Measurements from ENCODE around the gene RNF130.

RNF130 gene

DNA sequence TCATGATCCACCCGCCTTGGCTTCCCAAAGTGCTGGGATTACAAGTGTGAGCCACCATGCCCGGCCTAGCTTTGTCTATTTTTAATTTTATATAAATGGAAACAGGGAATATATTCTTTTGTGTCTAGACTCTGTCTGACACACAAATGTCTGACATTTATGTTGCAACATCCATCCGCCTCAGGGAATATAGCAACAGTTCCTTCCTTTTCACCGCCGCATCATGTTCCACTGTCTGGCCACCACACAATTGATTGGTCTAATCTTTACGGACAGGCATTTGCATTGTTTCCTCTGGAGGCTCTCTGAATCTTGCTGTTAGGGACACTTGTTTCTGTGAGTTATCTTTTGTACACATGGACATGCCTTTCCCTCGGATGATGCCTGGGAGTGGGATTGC lies 143.7 kb downstream of the RNF130 start:
- no peaks in the 10 kb centered on the region for H3K27me3 ChIP-seq (ENCODE audit: control insufficient read depth, insufficient read depth, low read length)
- no peaks in the 10 kb centered on the region for H3K4me1 ChIP-seq
- H3K79me2 ChIP-seq = no peaks in the 10 kb centered on the region
- H3K9ac ChIP-seq = no peak overlapping the region
- H3K36me3 ChIP-seq (ENCODE audit: control insufficient read depth, insufficient read depth, low read length) = no peaks in the 10 kb centered on the region
- no peak overlapping the region for H2AFZ ChIP-seq
- no peak overlapping the region for H3K27ac ChIP-seq
- H3K4me3 ChIP-seq (ENCODE audit: low read depth, low read length) = no peak overlapping the region
- H3K4me2 ChIP-seq (ENCODE audit: low read length) = no peak overlapping the region
- H3K9me3 ChIP-seq (ENCODE audit: control insufficient read depth, low read length) = no peaks in the 10 kb centered on the region
- TF ChIP-seq, protein P1, sequence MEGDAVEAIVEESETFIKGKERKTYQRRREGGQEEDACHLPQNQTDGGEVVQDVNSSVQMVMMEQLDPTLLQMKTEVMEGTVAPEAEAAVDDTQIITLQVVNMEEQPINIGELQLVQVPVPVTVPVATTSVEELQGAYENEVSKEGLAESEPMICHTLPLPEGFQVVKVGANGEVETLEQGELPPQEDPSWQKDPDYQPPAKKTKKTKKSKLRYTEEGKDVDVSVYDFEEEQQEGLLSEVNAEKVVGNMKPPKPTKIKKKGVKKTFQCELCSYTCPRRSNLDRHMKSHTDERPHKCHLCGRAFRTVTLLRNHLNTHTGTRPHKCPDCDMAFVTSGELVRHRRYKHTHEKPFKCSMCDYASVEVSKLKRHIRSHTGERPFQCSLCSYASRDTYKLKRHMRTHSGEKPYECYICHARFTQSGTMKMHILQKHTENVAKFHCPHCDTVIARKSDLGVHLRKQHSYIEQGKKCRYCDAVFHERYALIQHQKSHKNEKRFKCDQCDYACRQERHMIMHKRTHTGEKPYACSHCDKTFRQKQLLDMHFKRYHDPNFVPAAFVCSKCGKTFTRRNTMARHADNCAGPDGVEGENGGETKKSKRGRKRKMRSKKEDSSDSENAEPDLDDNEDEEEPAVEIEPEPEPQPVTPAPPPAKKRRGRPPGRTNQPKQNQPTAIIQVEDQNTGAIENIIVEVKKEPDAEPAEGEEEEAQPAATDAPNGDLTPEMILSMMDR (IDR thresholded peaks at IDR 0.05) = no peak

DNA sequence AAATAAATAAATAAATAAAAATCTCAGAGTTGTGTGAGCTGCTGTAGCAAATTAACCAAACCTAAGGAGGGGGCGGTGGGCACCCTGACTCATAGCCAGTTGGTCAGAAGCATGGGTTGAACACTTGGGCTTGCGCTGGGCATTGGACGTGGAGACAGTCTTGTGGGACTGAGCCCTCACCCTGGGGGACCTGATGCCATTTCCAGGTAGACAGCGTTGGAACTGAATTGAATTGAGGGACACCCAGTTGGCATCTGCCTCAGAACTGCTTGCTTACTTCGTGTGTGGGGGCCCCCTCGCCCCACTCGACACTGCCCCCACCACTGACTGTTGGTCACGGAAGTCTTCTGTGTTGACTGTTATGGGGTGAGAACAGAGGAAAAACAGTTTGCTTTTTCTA lies 144.9 kb downstream of the RNF130 start:
- Histone ChIP-seq H3K27ac (no peak overlapping the region), H3K27me3 (ENCODE audit: control insufficient read depth, insufficient read depth, low read length) (no peaks in the 10 kb centered on the region), H3K9me3 (ENCODE audit: control insufficient read depth, low read length) (no peaks in the 10 kb centered on the region), H3K4me1 (no peaks in the 10 kb centered on the region), H3K36me3 (ENCODE audit: control insufficient read depth, insufficient read depth, low read length) (no peaks in the 10 kb centered on the region), H3K4me2 (ENCODE audit: low read length) (no peak overlapping the region), H3K79me2 (no peaks in the 10 kb centered on the region), H3K9ac (no peak overlapping the region), H2AFZ (no peak overlapping the region), H3K4me3 (ENCODE audit: low read depth, low read length) (no peak overlapping the region)
- TF ChIP-seq, protein P1 (IDR thresholded peaks at IDR 0.05) = no peak

DNA sequence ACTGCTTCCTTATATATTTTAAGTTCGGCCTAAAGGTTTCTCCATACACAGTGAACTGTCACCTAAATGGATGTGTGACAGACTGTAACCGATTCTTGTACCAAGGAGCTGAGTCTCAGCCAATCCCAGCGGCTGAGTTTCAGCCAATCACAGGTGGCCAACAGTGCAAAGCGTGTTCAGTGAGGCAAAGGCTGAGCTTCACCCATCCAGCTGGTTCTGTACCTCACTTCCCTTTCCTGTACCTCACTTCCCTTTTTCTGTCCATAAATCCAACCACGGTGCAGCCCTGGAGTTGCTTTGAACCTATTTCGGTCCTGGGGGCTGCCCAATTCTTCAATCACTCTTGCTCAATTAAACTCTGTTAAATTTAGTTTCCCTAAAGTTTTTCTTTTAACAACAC lies 148.1 kb downstream of the RNF130 start:
- Histone ChIP-seq H3K4me1 (no peaks in the 10 kb centered on the region), H3K4me2 (ENCODE audit: low read length) (no peak overlapping the region), H3K9ac (no peak overlapping the region), H3K79me2 (no peaks in the 10 kb centered on the region), H3K9me3 (ENCODE audit: control insufficient read depth, low read length) (no peaks in the 10 kb centered on the region), H2AFZ (no peak overlapping the region), H3K27me3 (ENCODE audit: control insufficient read depth, insufficient read depth, low read length) (no peaks in the 10 kb centered on the region), H3K36me3 (ENCODE audit: control insufficient read depth, insufficient read depth, low read length) (no peaks in the 10 kb centered on the region), H3K27ac (no peak overlapping the region), H3K4me3 (ENCODE audit: low read depth, low read length) (no peak overlapping the region)
- TF ChIP-seq, protein P1 (IDR thresholded peaks at IDR 0.05) = no peak

- Histone ChIP-seq H3K4me3 (ENCODE audit: low read depth, low read length) (no peak overlapping the region), H3K36me3 (ENCODE audit: control insufficient read depth, insufficient read depth, low read length) (no peaks in the 10 kb centered on the region), H2AFZ (no peak overlapping the region), H3K9me3 (ENCODE audit: control insufficient read depth, low read length) (no peaks in the 10 kb centered on the region), H3K9ac (no peak overlapping the region), H3K4me1 (no peaks in the 10 kb centered on the region), H3K27me3 (ENCODE audit: control insufficient read depth, insufficient read depth, low read length) (no peaks in the 10 kb centered on the region), H3K4me2 (ENCODE audit: low read length) (no peak overlapping the region), H3K27ac (no peak overlapping the region), H3K79me2 (no peaks in the 10 kb centered on the region)
- TF ChIP-seq, protein P1 (IDR thresholded peaks at IDR 0.05) = no peak
Measured at GRCh38 chr5:179920175-179920574, 151.4 kb downstream of the RNF130 start.

DNA sequence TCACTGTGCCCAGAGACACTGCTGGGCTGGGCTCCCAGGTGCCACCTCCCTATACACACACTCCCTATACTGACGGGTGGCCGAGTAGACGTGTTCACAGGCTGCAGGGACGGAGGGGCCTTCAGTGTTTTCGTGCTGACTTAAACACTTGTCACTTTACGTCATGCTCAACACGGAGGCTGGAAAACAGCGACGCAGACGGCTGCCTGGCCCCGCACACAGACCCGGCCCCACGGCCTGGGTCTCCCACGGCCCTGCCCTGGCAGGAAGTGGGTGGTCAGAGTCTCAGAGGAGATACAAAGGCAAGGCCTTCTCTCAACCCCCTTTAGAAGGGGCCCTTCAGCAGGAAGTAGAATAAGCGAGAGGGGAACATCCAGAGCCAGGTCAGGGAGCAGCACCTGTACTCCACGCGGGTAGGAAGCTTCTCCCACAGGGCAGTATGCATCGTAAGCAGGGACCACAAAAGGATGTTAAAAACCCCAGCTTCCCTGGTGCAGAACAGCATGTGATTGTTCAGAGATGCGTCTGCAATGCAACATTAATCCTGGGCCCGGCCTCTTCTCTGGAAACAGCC lies 152.0 kb downstream of the RNF130 start:
- H3K27ac ChIP-seq = no peak overlapping the region
- no peak overlapping the region for H2AFZ ChIP-seq
- TF ChIP-seq, protein P1 (IDR thresholded peaks at IDR 0.05) = no peak
- H3K9ac ChIP-seq = no peak overlapping the region
- H3K9me3 ChIP-seq (ENCODE audit: control insufficient read depth, low read length) = no peaks in the 10 kb centered on the region
- H3K4me2 ChIP-seq (ENCODE audit: low read length) = no peak overlapping the region
- H3K4me1 ChIP-seq = no peaks in the 10 kb centered on the region
- H3K27me3 ChIP-seq (ENCODE audit: control insufficient read depth, insufficient read depth, low read length) = no peaks in the 10 kb centered on the region
- no peak overlapping the region for H3K4me3 ChIP-seq (ENCODE audit: low read depth, low read length)
- H3K36me3 ChIP-seq (ENCODE audit: control insufficient read depth, insufficient read depth, low read length) = no peaks in the 10 kb centered on the region
- H3K79me2 ChIP-seq = no peaks in the 10 kb centered on the region

Data from parathyroid adenoma (tissue), 2 donors.